ENCODE results near the gene MBP. TPM values are rescaled to one million over a fixed set of nuclear protein-coding genes. Genes with fewer than 3 reads are reported as not detected.

MBP gene
- total and polyA plus RNA-seq, 2 of the 13 experiments (the other 11 are each of a cell fraction or from before 2014, with no cell fraction given) = 5.0 to 8.5 TPM

- BruUV-seq (replicated peaks) = no TSS peak
- 96% methylated on average over 5 of the region's 5 CpGs for WGBS (ENCODE audit: low lambda C conversion rate)
- Histone ChIP-seq H3K9me3 (ENCODE audit: low read length) (no peaks in the 10 kb centered on the region), H3K27me3 (ENCODE audit: control insufficient read depth in 1 of 2, insufficient read depth in 2 of 2, low read length in 2 of 2) (no peaks in the 10 kb centered on the region), H2AFZ (ENCODE audit: low read length) (no peak overlapping the region), H3K4me1 (ENCODE audit: insufficient read depth, low read length) (peaks cover 26% of the 10 kb centered on the region), H3K4me2 (ENCODE audit: low read depth, low read length) (no peak overlapping the region), H4K20me1 (ENCODE audit: insufficient read depth, low read length) (no peaks in the 10 kb centered on the region), H3K79me2 (ENCODE audit: insufficient read depth, low read length) (no peaks in the 10 kb centered on the region), H3K27ac (ENCODE audit: extremely low read length, insufficient read depth, low read length) (no peak overlapping the region), H3K9ac (ENCODE audit: insufficient read depth, low read depth, low read length) (no peak overlapping the region), H3K4me3 (replicated peaks in 1 of 3; ENCODE audit: insufficient read depth in 1 of 3, low read depth in 2 of 3, low read length in 3 of 3) (no peak overlapping the region), H3K36me3 (replicated peaks in 1 of 2; ENCODE audit: control insufficient read depth in 1 of 2, insufficient read depth in 2 of 2, low read length in 2 of 2) (no peaks in the 10 kb centered on the region)
- POLR2A ChIA-PET = no interaction called here
- in situ Hi-C loops (cut with HindIII; ENCODE audit: extremely low pct_ligation_motif_present, low pct_unique_long_range_greater_than_20kb) = no loop called here
- CTCF ChIA-PET (ENCODE audit: low intra/inter-chr PET ratio, low total read pairs) = no interaction called here
- no peak for FAIRE-seq
- intact Hi-C loops (cut with micrococcal nuclease; ENCODE audit: unreplicated experiment) = no loop called here
- ATAC-seq = no peak
- TF ChIP-seq ARNT2 (CRISPR knock-in tag; IDR thresholded peaks at IDR 0.05; ENCODE audit: low read depth) (no peak), PRPF4 (IDR thresholded peaks at IDR 0.05; ENCODE audit: low read depth, low read length, poor library complexity, severe bottlenecking) (no peak), PCBP2 (optimal IDR thresholded peaks at IDR 0.05; ENCODE audit: low read depth, low read length, poor library complexity, severe bottlenecking) (no peak), FIP1L1 (IDR thresholded peaks at IDR 0.05; ENCODE audit: borderline replicate concordance, insufficient read depth, low read depth, low read length) (no peak), NR2F2 (IDR thresholded peaks at IDR 0.05; ENCODE audit: borderline replicate concordance, low read depth) (no peak)
- DNase-seq (ENCODE audit: low spot score) = no peak
These were observed 22.9 kb downstream of the MBP start for GRCh38 chr18:77109648-77110019.

- FAIRE-seq = no peak
- Histone ChIP-seq H3K27ac (ENCODE audit: extremely low read length, insufficient read depth, low read length) (no peak overlapping the region), H3K4me3 (replicated peaks in 1 of 3; ENCODE audit: insufficient read depth in 1 of 3, low read depth in 2 of 3, low read length in 3 of 3) (no peak overlapping the region), H3K4me1 (ENCODE audit: insufficient read depth, low read length) (peaks cover 24% of the 10 kb centered on the region), H3K9ac (ENCODE audit: insufficient read depth, low read depth, low read length) (no peak overlapping the region), H3K4me2 (ENCODE audit: low read depth, low read length) (no peak overlapping the region), H3K36me3 (replicated peaks in 1 of 2; ENCODE audit: control insufficient read depth in 1 of 2, insufficient read depth in 2 of 2, low read length in 2 of 2) (no peaks in the 10 kb centered on the region; a peak in 1 of 5 replicates), H3K27me3 (ENCODE audit: control insufficient read depth in 1 of 2, insufficient read depth in 2 of 2, low read length in 2 of 2) (no peaks in the 10 kb centered on the region), H4K20me1 (ENCODE audit: insufficient read depth, low read length) (no peaks in the 10 kb centered on the region), H2AFZ (ENCODE audit: low read length) (no peak overlapping the region), H3K79me2 (ENCODE audit: insufficient read depth, low read length) (no peaks in the 10 kb centered on the region), H3K9me3 (ENCODE audit: low read length) (no peaks in the 10 kb centered on the region)
- no peak for TF ChIP-seq ZNF792 (CRISPR knock-in tag; IDR thresholded peaks at IDR 0.05)
- peak; percentile 41; the same call in 1 of the 2 replicates for TF ChIP-seq CEBPB (IDR thresholded peaks at IDR 0.05; ENCODE audit: borderline replicate concordance, low read depth, low read length)
- DNase-seq (ENCODE audit: low spot score) = no peak
- in situ Hi-C loops (cut with HindIII; ENCODE audit: extremely low pct_ligation_motif_present, low pct_unique_long_range_greater_than_20kb) = no loop called here
- 87% methylated on average over 7 of the region's 7 CpGs for WGBS (ENCODE audit: low lambda C conversion rate)
- intact Hi-C loops (cut with micrococcal nuclease; ENCODE audit: unreplicated experiment) = no loop called here
- BruUV-seq (replicated peaks) = no TSS peak
- ATAC-seq = no peak
- ChIA-PET CTCF (ENCODE audit: low intra/inter-chr PET ratio, low total read pairs) (no interaction called here), POLR2A (no interaction called here)
These were observed 23.5 kb downstream of the MBP start for GRCh38 chr18:77108821-77109647.

Data from HepG2 (cell line).